GM18499 (cell line): ENCODE measurements around the gene EML1.

ENCODE experiments used
- ATAC-seq: cut with Tn5 transposase; IDR thresholded peaks from one replicate; pipeline ENCODE4 v1.9.1; 2021; ENCODE audit warnings: moderate number of reproducible peaks; ENCODE audit not compliant: insufficient read depth, unreplicated experiment

The EML1 gene, protein sequence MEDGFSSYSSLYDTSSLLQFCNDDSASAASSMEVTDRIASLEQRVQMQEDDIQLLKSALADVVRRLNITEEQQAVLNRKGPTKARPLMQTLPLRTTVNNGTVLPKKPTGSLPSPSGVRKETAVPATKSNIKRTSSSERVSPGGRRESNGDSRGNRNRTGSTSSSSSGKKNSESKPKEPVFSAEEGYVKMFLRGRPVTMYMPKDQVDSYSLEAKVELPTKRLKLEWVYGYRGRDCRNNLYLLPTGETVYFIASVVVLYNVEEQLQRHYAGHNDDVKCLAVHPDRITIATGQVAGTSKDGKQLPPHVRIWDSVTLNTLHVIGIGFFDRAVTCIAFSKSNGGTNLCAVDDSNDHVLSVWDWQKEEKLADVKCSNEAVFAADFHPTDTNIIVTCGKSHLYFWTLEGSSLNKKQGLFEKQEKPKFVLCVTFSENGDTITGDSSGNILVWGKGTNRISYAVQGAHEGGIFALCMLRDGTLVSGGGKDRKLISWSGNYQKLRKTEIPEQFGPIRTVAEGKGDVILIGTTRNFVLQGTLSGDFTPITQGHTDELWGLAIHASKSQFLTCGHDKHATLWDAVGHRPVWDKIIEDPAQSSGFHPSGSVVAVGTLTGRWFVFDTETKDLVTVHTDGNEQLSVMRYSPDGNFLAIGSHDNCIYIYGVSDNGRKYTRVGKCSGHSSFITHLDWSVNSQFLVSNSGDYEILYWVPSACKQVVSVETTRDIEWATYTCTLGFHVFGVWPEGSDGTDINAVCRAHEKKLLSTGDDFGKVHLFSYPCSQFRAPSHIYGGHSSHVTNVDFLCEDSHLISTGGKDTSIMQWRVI

DNA sequence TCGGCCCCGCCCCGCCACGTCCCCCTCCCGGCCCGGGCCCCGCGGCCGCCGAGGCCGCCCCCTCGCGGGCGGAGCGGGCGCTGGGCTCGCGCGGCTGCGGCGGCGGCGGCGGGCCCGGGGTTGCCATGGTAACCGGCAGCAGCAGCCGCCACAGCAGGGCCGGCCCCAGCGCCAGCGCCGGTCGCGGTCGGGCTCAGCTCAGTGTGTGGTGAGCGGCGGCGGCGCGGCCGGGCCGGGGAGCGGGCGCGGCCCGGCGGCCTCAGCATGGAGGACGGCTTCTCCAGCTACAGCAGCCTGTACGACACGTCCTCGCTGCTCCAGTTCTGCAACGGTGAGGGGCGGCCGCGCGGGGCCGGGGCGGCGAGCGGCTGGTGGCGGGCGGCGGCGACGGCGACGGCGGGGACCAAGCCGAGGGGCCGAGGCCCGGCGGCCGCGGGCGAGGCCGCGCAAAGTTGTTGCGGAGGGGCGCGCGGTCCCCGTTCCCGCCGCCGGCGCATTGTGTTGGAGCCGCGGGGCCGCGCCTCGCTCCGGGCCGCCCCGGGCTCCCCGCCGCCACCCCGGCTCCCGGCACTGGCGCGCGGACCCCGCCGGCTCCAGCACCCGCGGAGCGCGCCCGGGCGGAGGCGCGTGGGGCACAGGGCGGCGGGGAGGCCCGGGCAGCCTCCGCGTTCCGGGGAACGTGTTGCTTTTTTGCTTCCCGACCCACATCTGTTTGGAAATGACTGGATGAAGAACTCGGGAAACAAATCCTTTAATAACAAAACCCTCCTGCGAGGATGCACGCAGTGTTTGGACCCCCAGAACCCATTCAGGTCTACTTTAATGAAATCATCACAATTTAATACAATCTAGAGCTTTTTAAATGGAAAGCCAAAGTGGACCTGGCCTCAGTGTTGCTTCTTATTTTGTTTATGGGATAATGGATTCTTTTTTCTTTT is at the start of gene EML1:
TSS of gene EML1 (plus strand) at position 201 of the 938 bp plus-strand sequence. CDS start at position 265, 64 bp downstream.
- no peak for ATAC-seq

- no peak for ATAC-seq
Observed at GRCh38 chr14:99744199-99744872, 48.9 kb upstream of the EML1 start.

GRCh38 chr14:99744873-99745224 is 48.4 kb upstream of the EML1 start:
- ATAC-seq: no peak

DNA sequence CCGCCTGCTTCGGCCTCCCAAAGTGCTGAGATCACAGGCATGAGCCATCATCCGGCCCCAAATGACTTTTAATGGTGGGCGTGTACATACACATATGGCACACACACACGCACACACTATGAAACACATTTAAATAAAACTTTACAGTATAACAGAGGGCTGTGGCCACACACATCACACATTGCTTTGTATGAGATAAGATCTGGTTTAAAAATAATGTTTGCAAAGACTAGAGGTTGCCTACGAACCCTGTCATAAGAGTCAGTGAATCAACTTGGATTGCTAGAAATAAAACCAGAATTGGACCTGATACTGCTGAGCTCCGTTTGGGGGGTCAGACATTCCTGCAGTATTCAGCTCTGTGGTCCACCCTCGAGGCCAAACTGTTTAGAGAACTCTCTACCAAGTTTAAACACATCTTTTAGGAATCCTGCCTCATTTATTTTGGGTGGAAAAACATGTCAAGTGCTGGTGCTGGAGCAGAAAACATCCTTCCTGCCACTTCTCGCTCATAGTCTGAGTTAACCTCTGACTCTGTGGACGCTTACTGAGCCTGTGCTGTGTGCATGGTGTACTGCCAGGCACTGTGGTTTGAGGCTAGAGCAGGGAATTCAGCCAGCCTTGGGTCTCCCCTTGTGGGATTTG is 47.8 kb upstream of the EML1 start:
- no peak for ATAC-seq

DNA sequence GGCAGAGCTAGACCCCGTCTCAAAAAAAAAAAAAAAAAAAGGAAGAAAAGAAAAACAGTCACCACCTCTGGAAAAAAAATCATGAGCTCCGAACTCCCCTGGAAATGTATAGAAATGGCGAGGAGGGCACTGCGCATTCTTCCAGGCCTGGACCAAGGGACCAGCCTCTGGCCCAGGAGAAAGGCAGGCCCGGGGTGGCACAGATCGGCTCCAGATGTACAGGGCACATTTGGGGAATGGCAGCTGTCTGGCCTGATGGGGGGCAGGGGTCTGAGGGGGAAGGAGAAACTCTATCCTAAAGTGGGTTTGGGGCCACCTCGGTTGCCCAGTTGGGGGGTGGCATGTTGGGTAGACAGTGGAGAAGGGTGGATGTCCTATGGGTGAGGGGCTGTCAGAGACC is 46.0 kb upstream of the EML1 start:
- ATAC-seq: no peak

DNA sequence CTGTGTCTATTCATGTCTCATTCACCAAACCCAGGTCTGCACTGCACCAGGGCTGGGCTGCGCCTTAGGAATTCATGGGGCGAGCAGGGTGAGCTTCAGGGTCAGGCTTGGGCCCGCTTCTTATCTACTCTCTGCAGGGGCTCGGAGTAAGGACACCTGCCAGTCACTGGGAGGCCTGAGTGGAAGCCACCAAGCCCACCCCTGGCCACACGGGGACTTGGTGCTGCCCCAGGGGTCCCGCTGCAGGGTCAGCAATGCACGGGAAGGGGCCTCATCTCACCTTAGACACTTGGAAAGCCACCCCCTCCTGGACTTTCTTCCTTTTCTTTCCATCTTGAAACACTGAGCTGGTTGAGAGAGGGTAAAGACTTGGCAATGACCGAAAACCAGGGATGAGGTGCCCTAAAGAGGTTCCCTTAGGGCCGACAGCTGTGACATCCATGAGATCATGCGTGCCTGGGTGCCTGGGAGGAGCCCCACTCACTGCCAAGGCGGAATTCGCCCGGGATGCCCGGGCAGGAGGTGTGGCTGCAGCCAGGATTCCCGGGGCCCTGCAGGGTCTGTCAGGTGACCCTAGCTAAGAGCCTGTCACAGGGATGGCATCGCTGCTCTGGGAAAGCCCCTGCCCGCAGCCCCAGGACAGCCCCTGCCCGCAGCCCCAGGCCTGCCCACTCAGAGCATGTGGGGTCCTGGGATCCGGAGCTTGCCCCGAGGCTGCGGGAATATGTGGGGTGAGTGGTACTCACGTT is 45.5 kb upstream of the EML1 start:
- ATAC-seq: no peak

DNA sequence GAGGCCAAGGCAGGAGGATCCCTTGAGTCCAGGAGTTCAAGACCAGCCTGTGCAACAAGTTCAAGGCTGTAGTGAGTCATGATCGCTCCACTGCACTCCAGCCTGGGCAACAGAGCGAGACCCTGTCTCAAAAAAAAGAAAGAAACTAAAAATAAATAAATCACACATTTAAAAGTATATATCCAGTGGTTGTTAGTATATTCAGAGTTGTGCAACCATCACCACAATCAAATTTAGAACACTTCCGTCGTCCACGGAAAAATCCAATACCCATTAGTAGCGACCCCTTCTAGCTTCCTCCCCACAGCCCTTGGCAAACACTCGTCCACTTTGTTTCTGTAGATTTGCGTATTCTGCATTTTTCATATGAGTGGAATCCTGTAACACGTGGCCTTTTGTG is 44.7 kb upstream of the EML1 start:
- no peak for ATAC-seq

DNA sequence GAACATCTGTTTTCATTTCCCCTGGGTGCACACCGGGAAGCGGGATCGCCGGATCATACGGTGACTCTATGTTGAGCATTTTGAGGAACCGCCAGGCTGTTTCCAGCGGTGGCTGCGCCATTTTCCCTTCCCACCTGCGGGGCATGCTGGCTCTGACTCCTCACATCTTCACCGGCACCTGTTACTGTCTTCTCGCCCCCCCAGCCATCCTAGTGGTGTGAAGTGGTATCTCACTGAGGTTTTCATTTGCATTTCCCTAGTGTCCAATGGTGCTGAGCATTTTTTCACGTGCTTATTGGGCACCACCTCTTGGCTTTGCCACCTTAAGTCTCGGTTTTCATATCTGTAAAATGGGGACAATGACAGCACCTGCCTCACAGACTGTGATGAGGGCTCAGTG is 44.1 kb upstream of the EML1 start:
- no peak for ATAC-seq

DNA sequence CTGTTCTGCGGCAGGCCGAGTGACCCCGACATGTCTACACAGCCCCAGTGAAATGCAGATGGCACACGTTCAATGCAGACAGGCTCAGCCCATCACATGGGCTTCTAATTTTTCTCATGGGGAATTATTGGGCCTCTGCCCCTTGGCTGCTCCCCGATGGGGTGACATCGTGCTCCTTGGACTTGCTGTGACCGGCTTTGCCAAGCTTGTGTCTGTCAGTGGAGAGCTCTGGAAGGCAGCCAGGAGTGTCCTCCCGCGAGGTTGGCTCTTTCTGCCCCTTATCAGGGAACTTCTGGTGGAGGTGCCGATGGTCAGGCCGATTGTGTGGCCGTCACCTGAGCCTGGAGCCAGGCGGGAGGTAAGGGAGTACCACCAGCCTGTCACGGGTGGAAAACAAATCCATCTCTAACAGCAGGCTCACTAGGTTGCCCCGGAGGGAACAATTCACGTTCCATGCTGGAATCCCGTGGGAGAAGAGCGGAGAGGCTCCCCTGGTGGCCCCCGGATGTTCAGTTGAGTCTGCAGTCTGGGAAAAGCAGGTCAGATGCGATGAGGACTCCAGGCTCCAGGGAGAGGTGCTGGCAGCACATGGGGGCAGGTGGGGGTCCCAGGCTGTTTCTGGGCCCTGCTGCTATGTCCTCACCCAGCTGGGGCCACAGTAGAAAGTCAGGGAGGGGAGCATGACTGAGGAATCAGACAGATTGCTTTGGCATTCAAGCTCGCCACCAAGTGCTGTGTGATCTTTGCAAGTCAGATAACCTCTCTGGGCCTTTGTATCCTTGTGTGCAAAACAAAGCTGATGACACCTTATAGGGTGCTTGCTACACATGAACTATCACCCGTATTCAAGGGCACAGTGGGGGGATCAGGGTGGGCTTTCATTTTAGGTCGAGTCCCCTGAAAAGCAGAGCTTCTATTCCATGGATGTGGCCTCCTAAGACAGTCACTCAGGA is 43.2 kb upstream of the EML1 start:
- no peak for ATAC-seq

- ATAC-seq: no peak
Observed at GRCh38 chr14:99750746-99751450, 42.3 kb upstream of the EML1 start.

GRCh38 chr14:99751539-99752485 is 41.4 kb upstream of the EML1 start:
- ATAC-seq: no peak

GRCh38 chr14:99752486-99753121 is 40.6 kb upstream of the EML1 start:
- ATAC-seq: no peak

DNA sequence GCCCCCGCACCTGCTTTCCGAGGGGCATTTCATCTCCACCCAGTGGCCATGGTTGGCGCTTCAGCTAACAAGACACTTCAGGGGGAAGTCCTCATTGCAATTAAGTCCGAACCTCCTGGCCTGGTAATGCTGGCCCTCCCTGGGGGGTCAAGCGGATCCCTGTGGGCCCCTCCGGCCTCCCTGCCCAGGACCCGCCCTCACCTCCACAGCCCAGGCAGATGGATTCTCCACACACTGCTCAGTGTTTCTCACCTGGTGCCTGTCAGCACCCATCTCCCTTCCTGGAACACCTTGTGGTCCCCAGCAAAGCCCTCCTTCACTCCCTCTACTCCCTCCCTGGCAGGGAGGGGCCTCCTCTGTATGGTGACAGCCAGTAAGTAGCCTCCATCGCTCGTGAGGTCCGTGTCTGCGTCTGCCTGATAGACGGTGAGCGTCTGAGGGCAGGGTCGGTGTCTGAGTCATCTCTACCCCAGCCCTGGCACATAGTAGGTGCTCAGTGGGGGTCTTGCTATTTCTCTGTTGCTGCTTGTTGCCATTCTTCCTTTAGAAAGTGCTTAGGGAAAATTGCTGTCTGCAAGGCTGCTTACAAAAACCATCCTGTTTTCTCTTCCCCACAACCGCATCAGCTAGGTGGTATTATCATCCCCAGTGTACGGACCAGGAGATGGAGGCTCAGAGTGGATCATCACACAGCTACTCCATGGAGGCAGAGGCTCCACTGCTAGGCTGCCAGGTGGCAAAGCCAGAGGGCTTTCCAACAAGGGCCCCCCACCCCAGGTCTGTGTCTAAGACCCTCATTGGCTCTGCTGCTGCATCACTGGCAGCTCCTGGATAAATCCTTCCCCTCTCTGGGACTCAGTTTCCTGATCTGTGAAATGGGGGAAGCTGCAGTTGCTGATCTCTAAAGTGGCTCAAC is 39.7 kb upstream of the EML1 start:
- ATAC-seq: no peak
